Inflammatory macrophage treated with lipopolysaccharide for 4 hours (primary cell): ENCODE measurements around the gene GPR32.
A peak's percentile ranks its signal among the peaks of the same experiment; 100 is the strongest.
"Not testable (repeated sequence)": the region's sequence is repeated elsewhere in the genome, so short reads cannot be mapped to it uniquely, and the experiment has no call there.

Source experiments
- DNase-seq: peaks from one replicate; pipeline ENCODE4 v3.0.0-alpha.2; 2020

The GPR32 gene

GRCh38 chr19:50804420-50805272 is 34.4 kb downstream of the GPR32 start:
- DNase-seq: peak; percentile 99

GRCh38 chr19:50808856-50809255 is 38.6 kb downstream of the GPR32 start:
- DNase-seq: no peak

- not testable (repeated sequence) for DNase-seq
Measured at GRCh38 chr19:50811622-50812238, 41.5 kb downstream of the GPR32 start.

- DNase-seq: no peak
Measured at GRCh38 chr19:50812474-50812873, 42.2 kb downstream of the GPR32 start.

- no peak for DNase-seq
Measured at GRCh38 chr19:50814883-50815282, 44.6 kb downstream of the GPR32 start.

- no peak for DNase-seq
Measured at GRCh38 chr19:50815439-50815838, 45.2 kb downstream of the GPR32 start.

- DNase-seq: peak; percentile 54
Measured at GRCh38 chr19:50817941-50818858, 47.9 kb downstream of the GPR32 start.

- no peak for DNase-seq
Measured at GRCh38 chr19:50818859-50819472, 48.7 kb downstream of the GPR32 start.

- no peak for DNase-seq
Measured at GRCh38 chr19:50819636-50820035, 49.4 kb downstream of the GPR32 start.

GRCh38 chr19:50820086-50820485 is 49.8 kb downstream of the GPR32 start:
- no peak for DNase-seq

GRCh38 chr19:50820549-50821247 is 50.4 kb downstream of the GPR32 start:
- DNase-seq: peak; percentile 11

GRCh38 chr19:50821248-50821612 is 51.0 kb downstream of the GPR32 start:
- no peak for DNase-seq
